ENCODE results near the gene MCM8. TPM values are rescaled to one million over a fixed set of nuclear protein-coding genes. Genes with fewer than 3 reads are reported as not detected.

The MCM8 gene
- total and polyA plus RNA-seq, 2 donors = 5.4 to 10.7 TPM

- Histone ChIP-seq H3K4me3 (ENCODE audit: low read depth, low read length) (no peak overlapping the region), H3K27ac (ENCODE audit: low read depth) (no peak overlapping the region), H3K4me1 (ENCODE audit: insufficient read depth) (no peaks in the 10 kb centered on the region), H3K36me3 (ENCODE audit: insufficient read depth) (no peaks in the 10 kb centered on the region)
- 82% methylated on average over 1 of the region's 1 CpG for WGBS
- DNase-seq (ENCODE audit: extremely low spot score) = no peak
These were observed 46.3 kb downstream of the MCM8 start for GRCh38 chr20:5996765-5997164.

GRCh38 chr20:5999783-6000182, 49.3 kb downstream of the MCM8 start:
- Histone ChIP-seq H3K4me3 (ENCODE audit: low read depth, low read length) (no peak overlapping the region), H3K27ac (ENCODE audit: low read depth) (no peak overlapping the region), H3K36me3 (ENCODE audit: insufficient read depth) (no peaks in the 10 kb centered on the region), H3K4me1 (ENCODE audit: insufficient read depth) (no peaks in the 10 kb centered on the region)
- DNase-seq (ENCODE audit: extremely low spot score) = no peak
- 95% methylated on average over 9 of the region's 9 CpGs for WGBS

- DNase-seq (ENCODE audit: extremely low spot score) = no peak
- Histone ChIP-seq H3K4me1 (ENCODE audit: insufficient read depth) (no peaks in the 10 kb centered on the region), H3K4me3 (ENCODE audit: low read depth, low read length) (no peak overlapping the region), H3K36me3 (ENCODE audit: insufficient read depth) (no peaks in the 10 kb centered on the region), H3K27ac (ENCODE audit: low read depth) (no peak overlapping the region)
- 80% methylated on average over 8 of the region's 8 CpGs for WGBS
These were observed 50.4 kb downstream of the MCM8 start for GRCh38 chr20:6000871-6001270.

- no peak for DNase-seq (ENCODE audit: extremely low spot score)
- H3K27ac ChIP-seq (ENCODE audit: low read depth) = no peak overlapping the region
- H3K4me3 ChIP-seq (ENCODE audit: low read depth, low read length) = peak overlapping the region; percentile 97
- no peaks in the 10 kb centered on the region for H3K4me1 ChIP-seq (ENCODE audit: insufficient read depth)
- H3K36me3 ChIP-seq (ENCODE audit: insufficient read depth) = no peaks in the 10 kb centered on the region
- WGBS = under 1% methylated on average over 10 of the region's 10 CpGs
These were observed 56.1 kb downstream of the MCM8 start for GRCh38 chr20:6006603-6006949.

- Histone ChIP-seq H3K36me3 (ENCODE audit: insufficient read depth) (no peaks in the 10 kb centered on the region), H3K4me3 (ENCODE audit: low read depth, low read length) (peak overlapping the region; percentile 97), H3K4me1 (ENCODE audit: insufficient read depth) (no peaks in the 10 kb centered on the region), H3K27ac (ENCODE audit: low read depth) (no peak overlapping the region)
- DNase-seq (ENCODE audit: extremely low spot score) = no peak
- 10% methylated on average over 4 of the region's 4 CpGs for WGBS
These were observed 56.7 kb downstream of the MCM8 start for GRCh38 chr20:6007094-6007528.

GRCh38 chr20:6007529-6008103, 57.2 kb downstream of the MCM8 start:
- H3K36me3 ChIP-seq (ENCODE audit: insufficient read depth) = no peaks in the 10 kb centered on the region
- H3K4me3 ChIP-seq (ENCODE audit: low read depth, low read length) = peak overlapping the region; percentile 97
- WGBS = 40% methylated on average over 3 of the region's 3 CpGs
- H3K4me1 ChIP-seq (ENCODE audit: insufficient read depth) = no peaks in the 10 kb centered on the region
- no peak overlapping the region for H3K27ac ChIP-seq (ENCODE audit: low read depth)
- no peak for DNase-seq (ENCODE audit: extremely low spot score)

- DNase-seq (ENCODE audit: extremely low spot score) = no peak
- WGBS = 32% methylated on average over 5 of the region's 5 CpGs
- H3K4me1 ChIP-seq (ENCODE audit: insufficient read depth) = no peaks in the 10 kb centered on the region
- H3K36me3 ChIP-seq (ENCODE audit: insufficient read depth) = no peaks in the 10 kb centered on the region
- H3K4me3 ChIP-seq (ENCODE audit: low read depth, low read length) = no peak overlapping the region
- H3K27ac ChIP-seq (ENCODE audit: low read depth) = no peak overlapping the region
These were observed 57.8 kb downstream of the MCM8 start for GRCh38 chr20:6008254-6008653.

GRCh38 chr20:6012179-6012578, 61.7 kb downstream of the MCM8 start:
- DNase-seq (ENCODE audit: extremely low spot score) = no peak
- H3K4me3 ChIP-seq (ENCODE audit: low read depth, low read length) = no peak overlapping the region
- WGBS = 95% methylated on average over 5 of the region's 5 CpGs
- peaks cover 3% of the 10 kb centered on the region for H3K36me3 ChIP-seq (ENCODE audit: insufficient read depth)
- no peak overlapping the region for H3K27ac ChIP-seq (ENCODE audit: low read depth)
- no peaks in the 10 kb centered on the region for H3K4me1 ChIP-seq (ENCODE audit: insufficient read depth)

GRCh38 chr20:6014017-6014416, 63.6 kb downstream of the MCM8 start:
- no peaks in the 10 kb centered on the region for H3K4me1 ChIP-seq (ENCODE audit: insufficient read depth)
- WGBS = 83% methylated on average over 3 of the region's 3 CpGs
- peaks cover 3% of the 10 kb centered on the region for H3K36me3 ChIP-seq (ENCODE audit: insufficient read depth)
- no peak overlapping the region for H3K4me3 ChIP-seq (ENCODE audit: low read depth, low read length)
- no peak overlapping the region for H3K27ac ChIP-seq (ENCODE audit: low read depth)
- no peak for DNase-seq (ENCODE audit: extremely low spot score)

GRCh38 chr20:6014957-6015356, 64.5 kb downstream of the MCM8 start:
- Histone ChIP-seq H3K27ac (ENCODE audit: low read depth) (no peak overlapping the region), H3K4me1 (ENCODE audit: insufficient read depth) (no peaks in the 10 kb centered on the region), H3K4me3 (ENCODE audit: low read depth, low read length) (no peak overlapping the region), H3K36me3 (ENCODE audit: insufficient read depth) (peaks cover 3% of the 10 kb centered on the region)
- no peak for DNase-seq (ENCODE audit: extremely low spot score)
- 83% methylated on average over 4 of the region's 4 CpGs for WGBS

- Histone ChIP-seq H3K4me1 (ENCODE audit: insufficient read depth) (no peaks in the 10 kb centered on the region), H3K27ac (ENCODE audit: low read depth) (no peak overlapping the region), H3K36me3 (ENCODE audit: insufficient read depth) (peaks cover 3% of the 10 kb centered on the region), H3K4me3 (ENCODE audit: low read depth, low read length) (no peak overlapping the region)
- DNase-seq (ENCODE audit: extremely low spot score) = no peak
These were observed 67.0 kb downstream of the MCM8 start for GRCh38 chr20:6017467-6017866.

- 96% methylated on average over 7 of the region's 7 CpGs for WGBS
- Histone ChIP-seq H3K4me3 (ENCODE audit: low read depth, low read length) (no peak overlapping the region), H3K36me3 (ENCODE audit: insufficient read depth) (peaks cover 3% of the 10 kb centered on the region), H3K4me1 (ENCODE audit: insufficient read depth) (no peaks in the 10 kb centered on the region), H3K27ac (ENCODE audit: low read depth) (no peak overlapping the region)
- no peak for DNase-seq (ENCODE audit: extremely low spot score)
These were observed 67.4 kb downstream of the MCM8 start for GRCh38 chr20:6017880-6018279.

- WGBS = 96% methylated on average over 1 of the region's 1 CpG
- Histone ChIP-seq H3K4me3 (ENCODE audit: low read depth, low read length) (no peak overlapping the region), H3K36me3 (ENCODE audit: insufficient read depth) (peaks cover 2% of the 10 kb centered on the region), H3K27ac (ENCODE audit: low read depth) (no peak overlapping the region), H3K4me1 (ENCODE audit: insufficient read depth) (no peaks in the 10 kb centered on the region)
- no peak for DNase-seq (ENCODE audit: extremely low spot score)
These were observed 74.3 kb downstream of the MCM8 start for GRCh38 chr20:6024768-6025167.

GRCh38 chr20:6026051-6026450, 75.6 kb downstream of the MCM8 start:
- Histone ChIP-seq H3K4me1 (ENCODE audit: insufficient read depth) (no peaks in the 10 kb centered on the region), H3K36me3 (ENCODE audit: insufficient read depth) (peaks cover 2% of the 10 kb centered on the region), H3K27ac (ENCODE audit: low read depth) (no peak overlapping the region), H3K4me3 (ENCODE audit: low read depth, low read length) (no peak overlapping the region)
- DNase-seq (ENCODE audit: extremely low spot score) = no peak
- 94% methylated on average over 3 of the region's 3 CpGs for WGBS

GRCh38 chr20:6028818-6029217, 78.4 kb downstream of the MCM8 start:
- no peaks in the 10 kb centered on the region for H3K36me3 ChIP-seq (ENCODE audit: insufficient read depth)
- DNase-seq (ENCODE audit: extremely low spot score) = no peak
- H3K4me1 ChIP-seq (ENCODE audit: insufficient read depth) = no peaks in the 10 kb centered on the region
- H3K27ac ChIP-seq (ENCODE audit: low read depth) = no peak overlapping the region
- no peak overlapping the region for H3K4me3 ChIP-seq (ENCODE audit: low read depth, low read length)

Measured in urinary bladder (tissue), 4 donors.